Measurements from ENCODE around the gene MSLN.

MSLN gene

DNA sequence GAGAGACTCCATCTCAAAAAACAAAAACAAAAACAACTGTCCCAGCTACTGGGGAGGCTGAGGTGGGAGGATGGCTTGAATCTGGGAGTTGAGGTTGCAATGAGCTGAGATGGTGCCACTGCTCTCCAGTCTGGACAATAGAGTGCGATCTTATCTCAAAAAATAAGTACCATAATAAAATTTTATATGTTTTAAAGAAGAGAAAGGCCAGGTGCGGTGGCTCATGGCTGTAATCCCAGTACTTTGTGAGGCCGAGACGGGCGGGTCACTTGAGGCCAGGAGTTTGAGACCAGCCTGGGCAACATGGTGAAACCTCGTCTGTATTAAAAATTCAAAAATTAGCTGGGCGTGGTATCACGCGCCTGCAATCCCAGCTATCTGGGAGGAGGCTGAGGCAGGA, 16.3 kb downstream of the MSLN start:
- no peak for DNase-seq (ENCODE audit: low read depth)

DNA sequence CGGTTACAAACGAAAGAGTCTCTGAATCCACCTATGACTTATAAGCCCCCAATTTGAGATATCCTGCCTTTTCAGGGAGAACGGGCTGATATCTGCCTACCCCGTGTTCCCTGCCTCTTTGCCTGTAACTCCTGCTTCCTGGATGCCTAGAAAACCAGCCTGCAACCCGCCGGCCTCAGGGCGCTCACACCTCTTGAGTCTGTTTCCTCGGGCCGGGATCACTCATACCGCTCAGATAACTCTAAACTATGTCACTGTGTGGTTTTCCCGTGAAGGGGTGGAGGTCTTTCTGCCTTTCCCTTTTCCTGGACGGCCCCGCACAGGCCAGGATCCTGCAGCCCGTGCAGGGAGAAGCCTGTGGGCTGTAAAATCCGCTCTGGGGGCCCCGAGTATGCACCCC, 17.3 kb downstream of the MSLN start:
- DNase-seq (ENCODE audit: low read depth) = no peak

DNA sequence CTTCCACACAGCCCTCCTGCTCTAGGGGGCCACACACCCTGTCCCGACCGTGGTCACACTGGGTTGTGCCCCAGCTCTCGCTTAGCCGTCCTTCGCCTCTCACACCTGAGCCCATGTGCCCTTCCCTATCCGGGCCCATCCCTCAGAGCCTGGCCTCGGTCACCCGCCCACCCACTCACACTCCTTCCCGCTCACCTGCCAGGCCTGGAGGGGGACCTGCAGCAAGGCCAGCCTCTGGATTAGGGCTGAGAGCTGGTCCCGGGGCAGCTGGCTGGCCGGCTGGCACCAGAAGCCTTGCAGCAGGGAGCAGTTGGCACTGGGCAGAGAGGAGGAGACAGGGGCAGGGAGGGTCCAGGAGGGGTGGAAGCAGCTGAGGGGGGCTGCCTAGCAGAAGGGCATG, 17.9 kb downstream of the MSLN start:
- no peak for DNase-seq (ENCODE audit: low read depth)

DNA sequence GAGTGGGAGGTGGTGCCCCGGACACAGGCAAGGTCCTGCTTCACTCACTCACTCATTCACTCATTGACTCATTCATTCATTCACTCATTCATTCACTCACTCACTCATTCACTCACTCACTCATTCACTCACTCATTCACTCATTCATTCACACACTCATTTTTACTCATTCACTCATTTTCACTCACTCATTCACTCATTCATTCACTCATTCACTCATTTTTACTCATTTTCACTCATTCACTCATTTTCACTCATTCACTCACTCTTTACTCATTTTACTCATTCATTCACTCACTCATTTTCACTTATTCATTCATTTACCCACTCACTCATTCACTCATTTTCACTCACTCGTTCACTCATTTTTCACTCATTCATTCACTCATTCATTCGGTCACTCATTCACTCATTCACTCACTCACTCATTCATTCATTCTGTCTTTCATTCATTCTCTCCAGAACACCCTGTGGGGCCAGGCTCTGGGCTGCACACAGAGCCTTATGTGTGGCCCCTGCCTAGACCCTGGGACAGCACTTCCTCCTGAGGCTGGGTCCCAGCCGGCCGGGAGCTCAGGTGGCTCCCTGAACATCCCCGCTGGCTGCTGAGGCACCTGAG, 18.5 kb downstream of the MSLN start:
- DNase-seq (ENCODE audit: low read depth) = no peak

DNA sequence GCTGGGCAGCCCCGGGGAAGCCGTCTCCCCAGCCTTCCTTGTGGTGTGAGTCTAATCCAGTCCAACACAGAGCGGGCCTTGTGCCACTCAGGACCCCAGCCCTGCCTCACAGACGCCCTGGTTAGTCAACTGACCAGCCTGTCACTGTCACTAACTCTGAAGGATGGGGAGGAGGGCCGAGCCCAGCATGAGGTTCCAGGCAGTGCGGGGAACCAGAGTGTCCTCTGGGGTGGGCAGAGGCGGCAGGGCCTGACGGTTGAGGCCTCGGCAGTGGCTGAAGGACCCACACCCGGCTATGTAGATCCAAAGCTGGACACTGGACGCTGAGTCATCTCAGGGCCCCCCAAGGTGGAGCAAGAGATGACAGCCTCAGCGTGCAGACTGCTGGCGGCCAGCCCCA, 19.0 kb downstream of the MSLN start:
- DNase-seq (ENCODE audit: low read depth) = no peak

DNA sequence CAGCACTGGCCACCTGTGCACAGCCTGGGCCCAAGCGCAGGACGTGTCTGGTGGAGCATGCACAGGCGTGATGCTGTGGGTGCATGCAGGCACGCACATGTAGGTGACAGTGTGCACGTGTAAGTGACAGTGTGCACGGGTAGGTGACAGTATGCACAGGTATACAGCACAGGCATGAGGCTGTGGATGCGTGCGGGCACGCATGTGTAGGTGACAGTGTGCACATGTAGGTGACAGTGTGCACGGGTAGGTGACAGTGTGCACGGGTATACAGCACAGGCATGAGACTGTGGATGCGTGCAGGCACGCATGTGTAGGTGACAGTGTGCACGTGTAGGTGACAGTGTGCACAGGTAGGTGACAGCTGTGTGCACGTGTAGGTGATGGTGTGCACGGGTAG, 19.8 kb downstream of the MSLN start:
- no peak for DNase-seq (ENCODE audit: low read depth)

DNA sequence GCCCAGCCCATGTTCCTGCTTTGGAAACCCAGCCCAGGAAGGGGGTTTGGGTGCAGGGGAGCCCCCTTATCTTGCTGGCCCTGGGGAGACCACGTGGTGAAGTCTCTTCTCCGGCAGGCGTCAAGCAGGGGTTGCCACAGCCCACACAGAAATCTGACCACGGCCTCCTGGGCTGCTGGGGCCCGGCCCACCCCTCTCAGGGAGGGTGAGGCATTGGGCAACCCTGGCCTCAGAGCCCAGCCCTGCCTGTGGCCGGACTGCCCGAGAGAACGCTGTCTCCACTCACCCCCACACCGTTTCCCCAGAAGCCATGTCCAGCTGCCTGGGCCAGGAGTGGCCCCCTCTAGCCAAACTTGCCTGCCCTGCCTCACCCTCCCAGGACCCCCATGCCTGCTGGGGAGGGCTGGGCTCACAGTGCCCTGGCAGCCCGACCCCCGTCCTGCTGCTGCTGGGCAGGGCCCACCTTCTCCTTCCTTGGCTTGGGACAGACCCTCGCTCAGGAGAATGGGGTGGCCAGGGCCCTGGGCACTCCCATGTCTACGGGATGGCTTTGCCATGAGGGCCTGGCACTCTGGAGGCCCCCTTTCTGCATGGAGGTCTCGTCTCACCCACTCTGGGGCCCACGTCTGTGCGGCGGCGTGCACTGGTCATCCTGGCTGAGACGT, 20.9 kb downstream of the MSLN start:
- DNase-seq (ENCODE audit: low read depth) = no peak

DNA sequence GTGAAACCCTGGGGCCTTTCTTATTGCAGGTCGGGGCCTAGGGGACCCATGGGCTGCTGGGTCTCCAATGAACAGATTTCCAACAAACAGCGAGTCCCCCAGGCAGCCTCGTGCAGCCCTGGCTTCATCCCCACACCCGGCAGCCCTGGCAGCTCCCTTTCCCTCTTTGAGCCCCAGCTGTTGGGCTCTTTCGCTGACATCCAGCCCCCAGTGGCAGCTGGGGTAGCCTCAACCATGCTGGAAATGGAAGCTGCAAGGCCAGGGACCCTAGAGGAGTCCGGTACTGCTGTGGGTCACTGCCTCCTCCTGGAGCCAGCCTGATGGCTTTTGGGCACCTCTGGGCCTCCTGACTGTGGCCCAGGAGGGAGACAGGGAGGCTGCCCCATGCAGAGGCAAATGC, 21.7 kb downstream of the MSLN start:
- DNase-seq (ENCODE audit: low read depth) = no peak

DNA sequence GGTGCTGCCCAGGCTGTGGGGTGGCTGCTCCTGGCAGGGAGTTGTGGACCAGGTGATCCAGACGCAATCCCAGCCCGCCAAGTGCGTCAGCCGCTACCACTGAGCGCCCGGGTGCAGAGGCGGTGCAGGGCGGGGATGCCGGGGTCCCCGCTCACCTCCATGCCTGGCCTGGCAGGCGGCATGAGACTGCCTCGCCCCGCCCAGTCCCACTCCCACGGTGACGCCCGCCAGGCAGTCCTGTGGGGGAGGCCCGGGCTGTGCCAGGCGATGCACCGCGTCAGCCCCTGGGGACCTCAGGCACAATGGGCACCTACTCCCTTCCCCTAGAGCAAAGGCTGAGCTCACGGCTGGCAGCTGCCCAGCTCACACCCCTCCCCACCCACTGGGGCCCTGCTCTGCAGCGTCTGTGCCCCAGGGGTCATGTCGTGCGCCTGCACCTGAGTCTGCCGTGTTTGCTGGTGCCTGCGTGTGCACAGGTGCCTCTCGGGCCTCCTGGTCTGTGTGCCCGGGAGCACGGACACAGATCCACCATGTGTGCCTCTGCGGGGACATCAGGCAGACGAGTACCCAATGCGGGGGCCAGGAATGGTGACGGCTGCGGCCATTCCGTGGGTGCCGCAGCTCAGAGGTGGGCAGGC, 22.4 kb downstream of the MSLN start:
- DNase-seq (ENCODE audit: low read depth) = no peak

DNA sequence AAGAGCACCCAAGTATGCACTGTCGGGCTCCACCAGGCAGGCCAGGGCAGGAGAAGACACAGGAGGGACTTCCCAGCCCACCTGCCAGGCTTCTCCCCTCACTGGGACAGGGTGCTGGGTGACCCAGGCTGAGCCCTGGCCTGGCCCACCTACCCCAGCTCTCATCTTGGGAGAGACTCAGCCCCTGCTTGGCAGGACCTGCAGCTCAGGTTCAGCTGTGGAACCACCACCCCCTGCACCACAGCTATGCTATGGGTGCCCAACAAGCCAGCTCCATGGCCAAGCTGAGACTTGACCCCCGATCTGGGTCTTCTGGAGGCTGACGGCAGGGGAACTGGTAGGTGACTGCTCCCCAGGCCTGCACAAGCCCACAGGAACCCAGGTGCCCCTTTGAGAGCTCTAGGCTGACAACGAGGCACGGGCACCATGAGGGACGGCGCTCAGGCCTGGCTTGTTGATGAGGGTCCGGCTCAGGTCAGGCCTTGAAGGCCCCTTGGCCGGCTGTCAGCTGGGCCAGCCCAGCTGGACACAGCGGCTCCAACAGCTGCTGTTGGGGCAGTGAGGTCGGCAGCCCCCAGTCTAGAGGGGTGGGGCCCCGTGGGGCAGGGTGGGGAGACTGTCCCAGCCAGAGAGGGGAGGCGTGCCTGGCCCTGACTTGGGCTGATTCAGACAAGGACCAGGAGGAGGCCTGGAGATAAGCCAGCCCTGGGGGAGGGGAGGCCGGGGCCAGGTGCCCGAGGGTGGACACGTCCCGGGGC, 23.0 kb downstream of the MSLN start:
- DNase-seq (ENCODE audit: low read depth) = no peak

DNA sequence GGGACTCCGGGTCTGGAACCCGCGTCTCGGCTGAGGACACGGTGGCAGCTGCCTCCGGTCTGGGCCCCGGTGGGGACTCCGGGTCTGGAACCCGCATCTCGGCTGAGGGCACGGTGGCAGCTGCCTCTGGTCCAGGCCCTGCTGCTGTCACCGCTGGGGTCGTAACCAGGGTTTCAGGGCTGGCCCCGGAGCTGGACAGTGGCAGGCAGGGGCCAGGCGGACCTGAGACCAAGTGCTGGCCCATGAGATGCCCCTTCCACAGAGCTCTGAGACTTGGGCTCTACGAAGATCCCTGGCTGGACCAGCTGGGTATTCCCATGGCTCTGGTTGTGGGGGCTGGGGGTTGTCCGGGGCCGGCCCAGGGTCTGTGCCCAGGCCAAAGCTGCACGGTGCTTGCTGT, 23.9 kb downstream of the MSLN start:
- no peak for DNase-seq (ENCODE audit: low read depth)

DNA sequence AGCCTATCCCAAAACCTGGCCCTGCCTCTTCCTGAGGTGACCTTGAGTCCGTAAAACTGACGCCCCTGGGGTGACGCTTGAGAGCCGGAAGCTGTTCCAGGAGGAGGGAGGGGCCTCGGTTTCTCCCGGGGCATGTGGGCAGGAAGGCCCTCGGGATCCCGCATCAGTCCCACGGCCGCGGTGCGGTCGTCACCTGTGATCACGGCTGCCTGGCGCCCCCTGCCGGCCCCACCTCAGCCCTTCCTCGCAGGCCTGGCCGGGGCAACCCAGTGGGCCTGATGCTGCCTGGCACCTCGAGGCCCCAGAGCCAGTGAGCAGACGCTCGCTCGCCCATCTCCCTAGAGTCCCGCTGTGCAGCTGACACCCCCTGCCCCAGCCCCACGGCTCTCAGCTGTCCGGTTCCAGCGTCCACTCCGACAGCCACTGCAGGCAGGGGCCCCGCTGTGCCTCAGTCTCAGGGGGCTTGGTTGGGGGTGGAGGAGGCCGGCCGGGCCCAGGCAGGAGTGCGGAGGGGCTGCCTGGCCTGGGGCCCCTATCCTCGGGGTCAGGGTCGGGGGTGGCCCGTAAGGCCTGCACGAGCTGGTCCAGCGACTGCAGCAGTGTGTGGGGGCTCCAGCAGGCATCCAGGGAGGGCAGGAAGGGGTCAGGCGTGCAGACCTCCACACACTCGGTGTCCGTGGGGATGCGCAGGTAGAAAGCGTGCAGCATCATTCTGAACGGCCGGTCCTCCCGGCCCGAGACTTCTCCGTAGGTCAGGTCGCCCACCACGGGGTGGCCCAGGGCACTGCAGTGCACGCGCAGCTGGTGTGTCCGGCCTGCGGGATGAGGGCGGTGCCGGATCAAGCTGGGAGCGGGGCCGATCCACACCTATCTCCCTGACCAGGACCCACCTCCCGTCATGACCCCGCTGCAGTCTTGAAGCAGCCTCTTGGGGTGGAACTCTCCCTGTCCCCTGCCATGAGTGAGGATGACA, 25.3 kb downstream of the MSLN start:
- DNase-seq (ENCODE audit: low read depth) = peak; percentile 71

DNA sequence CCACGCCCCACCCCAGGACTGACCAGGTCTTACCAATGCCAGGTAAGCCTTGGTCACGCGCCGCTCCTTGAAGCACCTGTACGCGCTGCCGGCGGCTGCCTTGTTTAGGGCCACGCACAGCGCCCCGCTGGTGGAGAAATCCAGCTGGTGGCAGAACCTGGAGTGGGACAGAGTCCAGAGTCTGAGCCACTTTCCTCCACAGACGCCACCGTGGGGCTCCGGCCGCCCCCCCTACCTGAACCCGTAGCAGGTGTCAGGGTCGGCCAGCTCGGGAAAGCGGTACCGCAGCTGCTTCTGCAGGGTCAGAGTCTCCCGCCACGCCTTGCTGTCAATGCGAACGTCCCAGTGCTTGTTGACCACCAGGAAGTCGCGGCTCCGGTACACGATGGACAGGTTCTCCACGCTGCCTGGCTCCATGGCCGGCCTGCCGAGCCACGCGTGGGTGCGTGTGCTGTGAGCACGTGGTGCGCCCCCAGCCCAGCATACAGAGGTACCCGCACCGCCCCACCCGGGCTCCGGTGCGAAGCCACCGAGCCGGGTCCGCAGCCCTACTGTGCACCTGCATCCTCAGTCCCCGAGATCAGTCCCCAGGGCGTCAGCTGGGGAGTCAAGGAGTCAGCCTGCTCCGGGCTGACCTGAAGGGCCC, 26.9 kb downstream of the MSLN start:
- DNase-seq (ENCODE audit: low read depth) = no peak

DNA sequence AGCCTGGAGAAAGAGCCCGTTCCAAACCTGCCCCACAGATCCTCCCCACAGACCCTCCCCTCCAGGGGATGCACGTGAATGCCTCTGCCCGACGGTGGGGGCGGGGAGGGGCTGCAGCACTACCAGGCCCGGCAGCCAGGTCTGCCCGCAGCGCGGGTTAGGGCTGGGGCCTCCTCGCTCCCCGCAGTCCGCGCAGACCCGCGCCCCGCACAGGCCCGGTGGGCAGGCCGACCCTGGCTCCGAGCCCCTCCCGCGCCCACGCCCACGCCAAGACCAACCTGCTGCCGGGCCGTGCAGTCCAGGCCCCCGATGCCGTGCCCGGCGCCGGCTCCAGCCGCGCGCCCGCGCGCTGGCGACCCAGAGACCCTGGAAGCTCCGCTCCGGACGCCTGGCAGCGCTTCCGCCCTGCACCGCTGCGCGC, 27.5 kb downstream of the MSLN start, which contains the start of gene RPUSD1:
Gene RPUSD1 (minus strand): TSS at position 404 of the 421 bp plus-strand sequence. CDS start 644 bp downstream, outside the sequence.
- no peak for DNase-seq (ENCODE audit: low read depth)

DNA sequence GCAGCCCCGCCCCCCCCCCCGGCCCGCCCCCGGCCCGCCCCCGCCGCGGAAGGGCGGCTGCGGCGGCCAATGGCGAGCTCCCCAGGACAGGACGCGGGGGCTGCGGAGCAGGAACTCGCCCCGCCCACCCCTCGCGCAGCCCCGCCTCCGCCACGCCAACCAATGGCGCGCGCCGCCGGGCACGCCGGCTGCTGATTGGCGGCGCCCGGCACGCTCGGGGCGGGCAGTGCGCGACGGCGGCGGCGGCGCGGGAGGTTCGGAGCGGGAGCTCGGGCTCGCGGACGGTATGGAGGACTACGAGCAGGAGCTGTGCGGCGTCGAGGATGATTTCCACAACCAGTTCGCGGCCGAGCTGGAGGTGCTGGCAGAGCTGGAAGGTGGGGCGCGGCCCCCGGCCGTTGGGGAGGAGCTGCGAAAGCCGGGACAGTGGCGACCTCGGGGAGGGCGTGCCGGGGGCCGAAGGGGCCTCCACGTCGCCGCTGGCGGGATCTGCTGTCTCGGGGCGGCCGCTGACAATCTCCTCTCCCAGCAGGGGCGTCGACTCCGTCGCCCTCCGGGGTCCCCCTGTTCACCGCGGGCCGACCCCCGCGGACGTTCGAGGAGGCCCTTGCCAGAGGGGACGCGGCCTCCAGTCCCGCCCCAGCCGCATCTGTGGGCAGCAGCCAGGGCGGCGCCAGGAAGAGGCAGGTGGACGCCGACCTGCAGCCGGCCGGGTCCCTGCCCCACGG, 28.0 kb downstream of the MSLN start, which contains the start of gene CHTF18:
Gene CHTF18 (plus strand): TSS at position 222 of the 728 bp plus-strand sequence. CDS start 65 bp downstream, at position 287.
- peak; percentile 89 for DNase-seq (ENCODE audit: low read depth)

DNA sequence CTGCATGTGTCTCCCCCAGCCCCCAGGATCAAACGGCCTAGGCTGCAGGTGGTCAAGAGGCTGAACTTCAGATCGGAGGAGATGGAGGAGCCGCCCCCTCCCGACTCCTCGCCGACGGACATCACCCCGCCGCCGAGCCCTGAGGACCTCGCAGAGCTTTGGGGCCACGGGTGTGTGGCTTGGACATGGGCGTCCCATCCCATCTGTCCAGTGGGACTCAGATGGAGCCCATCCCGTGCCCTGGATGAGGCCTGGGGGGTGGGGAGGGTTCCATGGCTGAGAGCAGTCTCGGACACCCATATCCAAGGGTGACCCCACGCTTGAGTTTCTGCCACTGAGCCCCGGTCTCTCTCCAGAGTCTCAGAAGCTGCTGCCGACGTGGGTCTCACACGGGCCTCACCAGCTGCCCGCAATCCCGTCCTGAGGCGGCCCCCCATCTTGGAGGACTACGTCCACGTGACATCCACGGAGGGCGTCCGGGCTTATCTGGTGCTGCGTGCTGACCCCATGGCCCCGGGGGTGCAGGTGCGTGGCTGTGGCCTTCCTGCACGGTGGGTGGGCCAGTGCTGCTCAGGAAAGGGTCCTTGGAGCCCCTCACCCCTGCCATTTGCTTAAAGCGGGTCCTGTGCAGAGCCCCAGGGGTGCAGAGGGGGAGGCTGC, 28.8 kb downstream of the MSLN start:
- no peak for DNase-seq (ENCODE audit: low read depth)

DNA sequence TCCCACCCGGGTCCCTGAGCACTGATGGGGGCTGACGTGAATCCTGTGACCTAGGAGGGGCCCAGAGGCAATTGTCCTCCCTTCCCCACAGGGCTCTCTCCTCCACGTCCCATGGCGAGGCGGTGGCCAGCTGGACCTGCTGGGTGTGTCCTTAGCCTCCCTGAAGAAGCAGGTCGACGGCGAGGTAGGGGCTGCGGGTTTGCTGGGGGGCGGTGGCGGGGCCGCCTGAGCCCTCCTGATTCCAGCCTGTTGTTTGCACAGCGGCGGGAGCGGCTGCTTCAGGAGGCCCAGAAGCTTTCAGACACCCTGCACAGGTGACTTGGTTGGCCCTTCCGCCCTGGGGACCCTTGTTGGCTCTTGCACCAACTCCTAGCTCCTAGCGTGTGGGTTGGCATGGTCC, 29.6 kb downstream of the MSLN start:
- DNase-seq (ENCODE audit: low read depth) = no peak

DNA sequence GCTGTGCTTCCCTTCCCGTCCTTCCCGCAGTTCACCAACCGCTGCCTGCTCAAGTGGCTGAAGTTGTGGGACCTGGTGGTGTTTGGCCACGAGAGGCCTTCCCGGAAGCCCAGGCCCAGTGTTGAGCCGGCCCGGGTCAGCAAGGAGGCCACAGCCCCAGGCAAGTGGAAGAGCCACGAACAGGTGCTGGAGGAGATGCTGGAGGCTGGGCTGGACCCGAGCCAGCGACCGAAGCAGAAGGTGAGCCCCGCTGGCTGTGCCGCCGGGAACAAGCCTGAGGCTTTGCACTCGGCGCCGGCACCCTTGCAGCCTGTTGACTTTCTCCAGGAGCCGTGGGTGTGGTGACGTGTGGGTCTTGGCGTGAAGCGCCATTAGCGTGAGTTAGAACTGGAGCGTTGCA, 30.6 kb downstream of the MSLN start:
- DNase-seq (ENCODE audit: low read depth) = no peak

DNA sequence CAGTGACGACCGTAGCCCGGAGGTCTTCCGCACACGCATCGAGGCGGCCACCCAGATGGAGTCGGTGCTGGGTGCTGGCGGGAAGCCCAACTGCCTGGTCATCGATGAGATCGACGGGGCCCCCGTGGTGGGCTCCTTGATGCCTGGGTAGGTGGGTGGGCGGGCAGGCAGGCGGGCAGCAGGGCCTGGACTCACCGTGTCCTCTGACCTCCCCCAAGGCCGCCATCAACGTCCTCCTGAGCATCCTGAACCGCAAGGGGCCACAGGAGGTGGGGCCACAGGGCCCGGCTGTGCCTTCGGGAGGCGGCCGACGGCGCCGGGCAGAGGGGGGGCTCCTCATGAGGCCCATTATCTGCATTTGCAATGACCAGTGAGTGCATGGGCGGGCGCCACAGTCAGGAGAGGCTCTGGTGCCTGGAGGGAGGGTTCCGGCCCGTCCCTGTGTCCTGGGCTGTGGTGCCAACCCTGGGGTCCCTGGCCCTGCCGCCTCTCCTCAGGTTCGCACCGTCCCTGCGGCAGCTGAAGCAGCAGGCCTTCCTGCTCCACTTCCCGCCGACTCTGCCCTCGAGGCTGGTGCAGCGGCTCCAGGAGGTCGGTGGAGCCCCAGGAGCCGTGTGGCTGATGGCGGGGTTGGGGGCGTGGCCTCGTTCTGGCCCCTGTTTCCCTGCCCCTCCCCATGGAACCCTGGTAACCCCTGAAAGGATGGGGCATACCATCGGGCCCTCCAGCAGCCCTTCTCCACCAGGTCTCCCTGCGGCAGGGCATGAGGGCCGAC, 31.9 kb downstream of the MSLN start:
- no peak for DNase-seq (ENCODE audit: low read depth)

Data from activated T-cell treated with anti-CD3 and anti-CD28 coated beads for 1 hour (primary cell).